HG03565 (cell line): Measurements from ENCODE around the gene CD72.
"Not testable (repeated sequence)": the region's sequence is repeated elsewhere in the genome, so short reads cannot be mapped to it uniquely, and the experiment has no call there.

Source experiments
- ATAC-seq: cut with Tn5 transposase; IDR thresholded peaks from one replicate; pipeline ENCODE4 v1.9.1; 2021; ENCODE audit warnings: mild to moderate bottlenecking, moderate library complexity; ENCODE audit not compliant: unreplicated experiment

Gene CD72

GRCh38 chr9:35650341-35651158 is 32.3 kb upstream of the CD72 start, which contains the start of gene SIT1:
SIT1 (minus strand) TSS chr9:35650931; CDS start chr9:35650853, 78 bp downstream.
- ATAC-seq, result no peak

DNA sequence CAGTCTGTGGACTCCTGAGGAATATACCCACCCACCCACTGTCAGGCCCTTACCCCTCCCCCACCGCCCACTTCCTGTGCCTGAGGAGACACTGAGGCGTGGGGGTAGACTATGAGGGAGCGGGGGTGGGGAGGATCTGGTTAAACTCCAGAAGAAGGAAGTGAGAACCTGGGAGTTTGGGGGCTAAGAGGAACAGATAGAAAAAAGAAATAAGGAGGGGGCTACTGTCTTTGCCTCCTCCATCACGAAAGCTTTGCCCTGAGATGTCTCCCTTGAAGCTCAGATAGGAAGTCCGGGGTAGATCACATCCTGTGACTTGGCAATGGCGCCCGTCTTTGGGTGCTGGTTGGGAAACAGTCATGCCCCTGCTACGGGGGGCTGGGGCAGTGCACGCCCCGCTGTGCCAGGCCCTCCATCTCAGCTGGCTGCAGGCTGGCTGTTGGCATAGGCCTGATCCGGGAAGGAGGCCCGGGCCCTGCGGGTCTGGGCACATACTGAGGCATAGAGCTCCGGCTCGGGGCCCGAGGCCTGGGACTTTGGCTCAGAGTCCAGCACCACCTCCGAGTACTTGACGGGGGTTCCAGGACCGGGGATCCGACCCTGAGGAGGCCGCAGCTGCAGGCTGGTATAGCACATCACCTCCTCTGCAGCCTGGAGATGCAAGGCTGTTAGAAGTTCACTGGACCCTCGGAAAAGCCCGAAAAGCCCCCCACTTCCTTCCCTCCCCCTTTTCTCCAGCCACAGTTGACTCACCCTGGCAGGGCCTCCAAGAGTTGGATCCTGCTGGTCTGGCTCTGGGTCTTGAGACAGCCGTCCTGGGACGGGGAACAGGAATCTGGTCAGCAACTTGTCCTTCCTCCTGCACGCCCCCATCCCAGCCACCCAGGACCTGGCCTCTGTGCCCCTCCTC is 31.5 kb upstream of the CD72 start:
- ATAC-seq, result no peak

DNA sequence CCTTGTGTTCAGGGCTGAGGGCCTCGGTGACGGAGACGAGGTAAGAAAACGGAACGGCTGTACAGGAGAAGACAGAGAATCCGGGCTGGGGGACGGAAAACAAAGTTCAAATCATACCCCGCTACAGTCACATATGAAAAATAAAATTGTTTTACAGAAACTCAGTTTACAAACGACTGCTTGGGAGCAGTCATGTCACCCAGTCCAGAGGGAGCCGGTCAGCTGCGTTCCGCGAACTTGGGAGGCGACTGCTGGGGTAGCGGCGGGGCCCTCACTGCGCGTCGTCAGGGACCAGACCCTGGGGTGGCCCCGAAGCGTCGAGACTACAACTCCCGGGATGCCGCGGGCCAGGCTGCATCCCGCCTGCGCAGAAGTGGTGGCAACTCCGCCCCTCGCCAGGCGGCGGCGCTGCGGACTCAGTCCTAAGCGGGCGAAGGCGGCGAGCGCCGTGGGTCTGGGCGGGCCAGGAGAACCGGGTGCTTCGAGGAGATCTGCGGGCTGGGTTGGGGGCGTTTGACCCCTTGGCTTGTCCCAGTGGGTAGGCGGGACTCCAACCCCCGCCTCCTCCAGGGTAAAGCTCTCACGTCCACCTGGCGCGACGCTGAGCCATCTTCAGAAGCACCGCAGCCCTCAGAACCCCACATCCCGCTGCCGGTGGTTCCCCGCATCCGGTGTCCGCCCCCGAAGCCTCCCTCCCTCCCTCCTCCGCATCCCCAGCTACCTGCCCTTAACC is 28.5 kb upstream of the CD72 start:
- ATAC-seq, result peak; percentile 75

DNA sequence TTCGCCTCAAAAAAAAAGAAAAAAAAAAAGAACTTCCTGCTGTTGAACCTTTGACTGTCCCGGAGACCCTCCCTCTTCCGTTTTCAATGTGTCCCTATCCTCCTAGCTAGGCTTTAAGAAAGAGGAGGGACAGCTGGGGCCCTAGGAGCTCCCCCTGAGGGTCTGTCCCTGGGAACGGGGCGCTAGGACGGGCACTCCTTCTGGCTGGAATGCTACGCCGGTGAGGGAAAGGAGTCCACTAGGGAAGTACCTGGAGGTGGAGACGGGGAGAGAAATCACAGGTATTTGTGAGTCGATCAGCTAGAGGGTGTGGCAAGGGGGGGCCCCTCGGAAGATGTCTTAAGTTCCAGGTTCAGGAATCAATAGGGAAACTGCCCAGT is 27.9 kb upstream of the CD72 start:
- ATAC-seq, result no peak

DNA sequence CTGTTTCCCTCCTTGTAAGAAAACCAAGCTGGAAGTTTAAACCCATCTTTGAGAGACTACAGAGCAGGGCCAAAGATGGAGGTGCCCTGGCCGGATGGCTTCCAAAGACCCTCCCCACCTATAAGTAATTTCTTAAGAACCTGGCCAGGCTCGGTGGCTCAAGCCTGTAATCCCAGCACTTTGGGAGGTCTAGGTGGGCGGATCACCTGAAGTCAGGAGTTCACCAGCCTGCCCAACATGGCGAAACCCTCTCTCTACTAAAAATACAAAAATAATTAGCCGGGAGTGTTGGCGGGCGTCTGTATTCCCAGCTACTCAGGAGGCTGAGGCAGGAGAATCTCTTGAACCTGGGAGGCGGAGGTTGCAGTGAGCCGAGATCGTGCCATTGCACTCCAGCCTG is 27.5 kb upstream of the CD72 start:
- not testable (repeated sequence) for ATAC-seq

DNA sequence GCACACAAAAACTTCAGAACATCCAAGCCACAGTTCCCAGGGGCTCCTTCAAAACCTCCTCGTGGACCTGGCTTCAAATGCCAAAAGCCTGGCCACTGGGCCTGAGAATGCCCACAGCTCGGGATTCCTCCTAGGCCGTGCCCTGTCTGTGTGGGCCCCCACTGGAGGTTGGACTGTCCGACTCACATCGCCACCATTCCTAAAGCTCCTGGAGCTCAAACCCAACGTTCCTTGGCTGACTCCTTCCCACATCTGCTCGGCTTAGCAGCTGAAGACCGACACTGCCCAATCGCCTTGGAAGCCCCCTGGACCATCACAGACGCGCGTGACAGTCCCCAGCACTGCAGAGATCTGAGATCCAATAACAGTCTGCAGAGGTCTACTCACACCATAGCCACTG is 24.8 kb upstream of the CD72 start:
- no peak for ATAC-seq

DNA sequence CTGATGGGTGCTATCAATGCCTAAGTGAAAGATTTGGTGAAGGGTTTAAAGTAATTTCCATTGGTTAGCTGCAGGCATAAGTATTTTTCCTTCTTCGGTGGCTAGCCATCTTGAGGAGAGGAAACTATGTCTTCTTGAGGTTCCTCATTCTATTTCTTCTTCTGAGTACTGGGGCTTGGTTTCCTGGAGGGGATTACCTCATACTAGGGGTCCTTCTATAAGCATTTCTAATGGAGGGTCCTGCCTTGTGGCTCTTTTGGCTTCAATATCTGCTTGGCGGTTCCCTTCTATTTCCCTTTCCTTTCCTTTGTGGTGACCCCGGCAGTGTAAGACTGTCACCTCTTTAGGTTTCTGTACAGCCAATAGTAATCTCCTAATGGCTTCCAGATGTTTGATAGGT is 23.3 kb upstream of the CD72 start:
- not testable (repeated sequence) for ATAC-seq

DNA sequence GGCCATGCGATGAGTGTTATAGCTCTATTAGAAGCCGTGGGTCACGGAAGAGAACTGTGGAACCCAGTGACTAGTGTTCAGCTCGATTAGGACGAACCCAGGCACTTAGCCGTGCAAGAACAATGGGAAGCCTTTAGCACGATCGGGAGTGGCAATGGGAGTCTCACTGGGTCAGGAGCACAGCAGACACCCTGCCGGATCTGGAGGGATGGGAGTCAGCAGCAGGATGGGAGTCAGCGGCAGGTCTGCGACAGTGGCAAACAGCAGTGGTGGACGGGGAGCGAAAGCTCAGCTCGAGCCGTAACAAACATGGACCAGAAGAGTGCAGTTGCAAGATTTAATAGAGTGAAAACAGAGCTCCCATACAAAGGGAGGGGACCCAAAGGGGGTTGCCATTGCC is 22.2 kb upstream of the CD72 start:
- ATAC-seq, result not testable (repeated sequence)

GRCh38 chr9:35639631-35640030 is 21.4 kb upstream of the CD72 start:
- ATAC-seq, result no peak

DNA sequence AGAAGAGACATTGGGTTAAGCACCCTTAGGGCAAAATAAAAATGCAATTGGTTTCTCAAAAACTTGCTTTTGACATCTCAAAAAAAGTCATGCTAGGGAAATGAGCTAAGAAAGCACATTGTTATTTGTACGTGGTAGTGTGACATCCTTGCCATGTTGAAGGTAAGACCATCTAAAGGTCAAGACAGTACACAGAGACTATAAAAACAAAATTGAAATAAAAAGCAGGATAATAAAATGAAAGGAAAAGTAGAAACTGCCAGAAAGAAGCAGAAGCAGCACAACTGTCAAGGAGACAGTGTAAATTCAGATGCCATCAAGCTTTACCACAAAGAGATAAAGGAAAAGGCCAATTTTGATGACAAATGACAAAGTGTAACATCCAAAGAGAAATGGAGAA is 21.0 kb upstream of the CD72 start:
- ATAC-seq, result not testable (repeated sequence)

DNA sequence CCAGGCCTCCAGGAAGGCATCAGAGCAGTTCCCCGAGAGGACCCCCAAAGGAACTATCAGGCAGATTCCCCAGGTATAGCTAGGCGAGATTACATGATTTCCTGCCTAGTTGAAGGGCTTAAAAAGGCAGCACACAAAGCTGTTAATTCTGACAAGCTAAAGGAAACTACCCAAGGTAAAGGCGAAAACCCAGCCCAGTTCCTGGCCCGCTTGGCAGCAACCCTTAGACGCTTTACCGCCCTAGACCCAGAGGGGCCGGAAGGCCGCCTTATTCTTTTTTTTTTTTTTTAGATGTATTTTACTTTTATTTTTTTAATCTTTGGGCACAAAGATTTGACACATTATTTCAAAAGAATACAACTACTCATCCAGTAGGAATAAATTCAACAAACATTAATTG is 20.5 kb upstream of the CD72 start:
- ATAC-seq, result not testable (repeated sequence)

- not testable (repeated sequence) for ATAC-seq
Observed at GRCh38 chr9:35637427-35637955, 19.3 kb upstream of the CD72 start.

- ATAC-seq, result not testable (repeated sequence)
Observed at GRCh38 chr9:35636877-35637246, 18.6 kb upstream of the CD72 start.

- ATAC-seq, result no peak
Observed at GRCh38 chr9:35636135-35636876, 18.1 kb upstream of the CD72 start.

DNA sequence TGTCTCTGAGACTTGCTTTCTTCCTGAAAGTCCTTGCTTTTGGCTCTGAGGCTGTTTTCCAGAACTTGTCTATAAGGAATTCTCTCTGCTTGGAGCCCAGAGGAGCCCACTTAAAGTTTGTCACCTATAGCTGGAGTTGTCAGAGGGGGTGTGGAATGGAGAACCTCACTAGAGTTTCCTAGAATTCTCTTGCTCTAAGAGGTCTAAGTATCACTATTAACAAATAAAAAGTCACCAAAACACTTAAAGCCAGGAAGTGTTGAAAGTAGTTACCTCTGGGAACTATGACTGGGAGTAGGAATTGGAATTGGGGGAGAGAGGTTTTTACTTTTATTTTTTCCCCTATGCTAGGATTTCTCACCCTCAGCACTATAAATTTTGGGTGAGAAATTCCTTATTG is 17.5 kb upstream of the CD72 start:
- ATAC-seq, result no peak

DNA sequence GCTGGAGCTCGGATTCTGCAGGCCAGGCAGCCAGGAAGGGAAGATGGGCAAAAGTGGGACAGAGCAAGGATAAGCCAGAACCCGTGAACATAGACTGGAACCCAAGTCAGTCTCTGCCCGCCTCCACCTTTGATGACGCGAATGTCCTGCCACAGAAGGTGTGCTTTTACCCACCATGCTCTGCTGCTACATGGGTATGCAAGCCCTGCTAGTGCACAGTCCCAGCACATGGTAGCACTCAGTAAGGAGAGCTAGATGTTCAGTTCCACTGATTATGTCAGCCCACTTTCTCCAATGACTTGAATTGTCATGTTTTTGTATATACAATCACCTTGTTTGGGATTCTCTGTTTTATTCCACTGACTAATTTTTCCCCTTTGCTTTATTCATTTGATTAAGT is 11.4 kb upstream of the CD72 start:
- ATAC-seq, result no peak

DNA sequence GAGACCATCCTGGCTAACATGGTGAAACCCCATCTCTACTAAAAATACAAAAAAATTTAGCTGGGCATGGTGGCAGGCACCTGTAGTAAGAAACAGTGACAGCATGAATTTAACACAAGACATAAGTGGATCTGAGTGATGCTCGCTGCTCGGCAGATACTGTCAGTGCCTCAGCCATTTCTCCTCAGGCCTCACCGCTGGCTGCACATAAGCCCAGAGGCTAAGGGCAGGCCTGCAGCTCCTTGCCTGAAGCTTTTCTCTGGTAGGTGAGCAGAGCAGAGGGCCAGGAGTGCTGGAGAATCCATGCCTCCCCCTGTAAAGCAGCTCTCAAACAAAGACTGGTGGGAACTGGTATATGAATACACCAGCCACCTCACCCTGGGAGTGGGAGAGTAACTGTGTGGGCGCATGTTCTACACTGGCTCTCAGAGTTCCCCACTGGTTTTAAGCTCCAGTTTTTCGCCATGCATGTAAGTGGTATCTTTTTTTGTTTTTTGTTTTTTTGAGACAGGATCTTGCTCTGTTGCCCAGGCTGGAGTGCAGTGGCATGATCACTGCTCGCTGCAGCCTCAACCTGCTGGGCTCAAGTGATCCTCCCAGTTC is 10.3 kb upstream of the CD72 start:
- ATAC-seq, result no peak

GRCh38 chr9:35627575-35627974 is 9.4 kb upstream of the CD72 start:
- ATAC-seq, result no peak

- peak; percentile 36 for ATAC-seq
Observed at GRCh38 chr9:35619800-35620158, 1.6 kb upstream of the CD72 start.
